HG03097 (cell line): ENCODE measurements around the gene POC1A.
"Not testable (repeated sequence)": the region's sequence is repeated elsewhere in the genome, so short reads cannot be mapped to it uniquely, and the experiment has no call there.

Experiments used
- ATAC-seq: cut with Tn5 transposase; IDR thresholded peaks from one replicate; pipeline ENCODE4 v1.9.1; 2021; ENCODE audit not compliant: unreplicated experiment, low FRiP score

POC1A gene

GRCh38 chr3:52184690-52185089 lies 30.5 kb upstream of the POC1A start:
- no peak for ATAC-seq

GRCh38 chr3:52183786-52184445 lies 29.7 kb upstream of the POC1A start:
- ATAC-seq, result no peak

GRCh38 chr3:52182691-52183090 lies 28.5 kb upstream of the POC1A start:
- ATAC-seq, result no peak

DNA sequence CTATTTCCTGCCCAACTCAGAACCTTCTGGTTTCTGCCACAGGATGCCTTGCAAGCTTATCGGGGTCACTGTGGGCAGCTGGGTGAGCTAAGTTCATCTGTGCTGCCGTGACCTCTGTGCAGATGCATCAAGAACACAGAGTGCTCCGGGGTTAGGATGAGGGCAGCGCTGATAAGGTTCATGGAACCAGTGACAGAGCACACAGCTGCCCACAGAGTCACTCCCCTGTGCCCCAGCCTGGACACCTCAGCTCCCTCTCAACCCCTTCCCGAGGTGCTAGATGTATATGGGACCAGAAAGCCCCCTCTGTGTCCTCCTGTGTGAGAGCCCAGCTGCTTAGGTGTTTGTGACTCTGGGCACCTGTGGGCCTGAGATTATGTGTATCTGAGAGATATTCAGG lies 28.0 kb upstream of the POC1A start:
- no peak for ATAC-seq

- ATAC-seq, result no peak
Observed at GRCh38 chr3:52181543-52181942, 27.3 kb upstream of the POC1A start.

DNA sequence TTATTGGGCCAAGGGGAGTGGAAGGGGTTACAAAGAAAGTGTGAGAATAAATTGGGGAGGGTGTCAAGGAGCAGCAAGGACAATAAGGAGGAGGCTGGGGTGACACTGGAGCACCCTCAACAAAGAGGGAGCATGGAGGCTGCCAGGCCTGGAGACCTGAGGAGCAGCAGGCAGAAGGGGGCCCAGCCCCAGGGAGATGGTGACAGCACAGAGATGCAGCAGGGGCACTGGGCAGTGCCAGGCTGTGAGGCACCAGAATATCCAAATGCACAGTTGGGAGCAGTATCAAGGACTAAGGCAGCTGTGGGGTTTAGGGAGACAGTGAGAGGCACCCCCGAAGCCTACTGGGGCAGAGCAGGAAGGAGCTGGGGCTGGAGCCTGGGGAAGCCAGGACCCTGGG lies 24.3 kb upstream of the POC1A start:
- no peak for ATAC-seq

DNA sequence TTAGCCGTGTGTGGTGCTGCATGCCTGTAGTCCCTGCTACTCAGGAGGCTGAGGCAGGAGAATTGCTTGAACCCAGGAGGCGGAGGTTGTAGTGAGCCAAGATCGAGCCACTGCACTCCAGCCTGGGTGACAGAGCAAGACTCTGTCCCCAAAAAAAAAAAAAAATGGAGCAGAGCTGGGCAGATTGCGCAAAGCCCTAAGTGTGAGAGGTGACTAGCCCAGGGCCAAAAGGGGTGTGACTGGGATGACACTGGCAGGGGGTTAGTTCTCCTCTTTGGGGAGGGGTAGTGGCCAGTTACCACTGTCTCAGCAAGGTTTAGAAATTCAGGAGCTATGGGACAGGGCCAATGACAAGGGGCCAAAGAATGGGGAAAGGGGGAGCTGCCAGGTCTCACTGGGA lies 23.9 kb upstream of the POC1A start:
- not testable (repeated sequence) for ATAC-seq

- ATAC-seq, result no peak
Observed at GRCh38 chr3:52177701-52178042, 23.4 kb upstream of the POC1A start.

DNA sequence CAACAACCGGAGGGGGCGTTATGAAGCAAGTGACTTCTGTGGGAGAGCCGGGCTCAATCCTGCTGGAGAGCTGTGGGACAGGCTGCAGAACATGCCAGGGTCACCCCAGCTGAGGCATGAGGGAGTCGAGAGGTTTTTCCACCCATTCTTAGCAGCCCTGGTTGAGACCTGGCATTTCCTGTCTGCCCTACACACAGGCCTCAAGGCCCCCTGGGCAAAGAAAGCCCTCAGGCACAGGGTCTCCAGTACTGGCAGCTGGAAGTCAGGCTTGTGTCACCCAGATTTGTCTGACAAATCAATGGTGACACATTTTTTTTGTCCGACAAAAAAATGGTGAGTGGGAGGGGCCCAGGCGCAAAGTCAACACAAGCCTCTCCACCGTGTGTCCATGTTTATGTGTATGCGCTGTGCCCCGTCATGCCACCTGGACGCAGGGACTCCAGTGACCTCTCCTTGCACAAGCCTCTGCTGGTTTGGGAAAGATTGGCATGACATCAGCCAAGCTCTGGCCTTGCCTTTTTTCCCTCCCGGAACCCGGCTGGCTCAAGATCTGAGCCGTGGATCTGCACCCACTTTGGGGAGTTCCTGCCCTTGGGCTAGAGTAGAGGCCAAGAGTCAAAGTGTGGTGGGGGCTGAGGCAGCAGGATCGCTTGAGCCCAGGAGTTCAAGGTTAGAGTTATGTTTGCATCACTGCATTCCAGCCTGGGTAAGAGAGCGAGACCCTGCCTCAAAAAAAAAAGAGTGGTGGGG lies 22.9 kb upstream of the POC1A start:
- ATAC-seq, result no peak

- ATAC-seq, result no peak
Observed at GRCh38 chr3:52176180-52176752, 22.0 kb upstream of the POC1A start.

- no peak for ATAC-seq
Observed at GRCh38 chr3:52175416-52176179, 21.4 kb upstream of the POC1A start.

DNA sequence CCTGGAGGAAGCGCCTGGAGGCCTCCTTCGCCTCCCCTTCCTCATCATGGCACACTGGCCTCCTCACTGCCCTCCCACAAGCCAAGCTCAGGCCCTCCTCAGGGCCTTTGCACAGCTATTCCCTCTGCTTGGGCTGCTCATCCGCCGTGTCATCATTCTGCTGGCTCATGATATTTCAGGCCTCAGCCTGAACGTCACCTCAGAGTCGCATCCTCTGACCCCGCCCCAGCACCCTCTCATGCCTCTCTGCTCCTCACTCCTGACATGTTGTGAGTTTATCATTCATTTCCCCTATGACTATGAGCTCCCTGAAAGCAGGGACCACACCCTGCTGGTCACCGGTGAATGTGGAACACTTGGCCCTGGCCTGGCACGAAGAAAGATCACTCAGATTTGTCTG lies 20.7 kb upstream of the POC1A start:
- ATAC-seq, result no peak

DNA sequence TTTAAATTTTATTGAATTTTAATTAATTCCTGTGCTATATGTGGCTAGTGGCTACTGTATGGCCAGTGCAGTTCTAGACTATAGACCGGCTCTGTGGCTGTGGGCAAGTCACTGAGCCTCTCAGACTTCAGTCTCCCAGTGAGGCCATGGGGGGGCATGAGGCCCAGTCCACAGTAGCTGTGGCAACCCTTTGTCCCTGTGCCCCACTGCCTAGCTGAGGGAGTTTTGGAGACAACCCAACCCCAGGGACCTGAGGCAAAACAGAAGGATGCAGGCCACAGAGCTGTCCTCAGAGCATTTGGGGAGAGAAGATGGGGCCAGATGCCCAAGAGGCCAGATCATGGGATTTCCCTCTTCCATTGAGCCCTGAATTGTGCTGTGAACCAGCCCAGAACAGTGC lies 18.9 kb upstream of the POC1A start:
- ATAC-seq, result no peak

DNA sequence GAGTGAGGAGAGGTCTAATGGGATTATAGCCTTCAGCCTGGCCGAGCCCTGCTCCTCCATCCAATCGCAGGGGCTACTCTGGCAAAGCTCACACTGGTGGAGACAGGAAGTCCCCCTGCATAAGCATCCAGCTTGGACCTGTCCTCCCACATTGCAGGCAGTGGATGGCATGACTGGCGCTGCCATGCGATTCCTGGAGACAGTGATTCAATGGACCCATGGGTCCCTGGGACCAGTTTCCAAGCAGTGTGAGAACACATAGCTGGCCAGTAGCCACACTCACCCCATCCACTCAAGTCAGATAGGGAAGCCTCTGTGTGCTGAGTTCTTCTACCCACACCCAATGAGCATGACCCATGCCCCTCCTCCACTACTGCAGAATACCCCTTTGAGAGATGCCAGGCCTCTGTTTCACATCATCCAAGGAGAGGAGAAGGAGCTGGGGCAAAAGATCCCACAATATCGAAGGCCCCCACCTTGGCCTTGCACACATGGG lies 18.1 kb upstream of the POC1A start:
- no peak for ATAC-seq

GRCh38 chr3:52171514-52172261 lies 17.5 kb upstream of the POC1A start:
- no peak for ATAC-seq

DNA sequence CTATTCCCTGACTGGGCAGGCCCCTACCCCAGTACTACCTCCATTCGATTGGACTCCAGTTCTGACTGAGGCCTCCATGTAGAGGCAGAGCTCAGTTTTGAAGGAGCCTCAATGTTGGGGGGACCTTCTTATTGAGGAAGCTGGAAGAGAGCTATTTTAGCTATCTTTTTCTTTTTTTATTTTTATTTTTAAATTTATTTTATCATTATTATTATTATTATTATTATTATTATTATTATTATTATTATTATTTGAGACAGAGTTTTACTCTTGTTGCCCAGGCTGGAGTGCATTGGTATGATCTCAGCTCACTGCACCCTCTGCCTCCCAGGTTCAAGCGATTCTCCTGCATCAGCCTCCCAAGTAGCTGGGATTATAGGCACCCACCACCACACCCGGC lies 16.0 kb upstream of the POC1A start:
- ATAC-seq, result not testable (repeated sequence)

GRCh38 chr3:52167240-52167639 lies 13.0 kb upstream of the POC1A start:
- ATAC-seq, result no peak

- no peak for ATAC-seq
Observed at GRCh38 chr3:52162250-52162872, 8.1 kb upstream of the POC1A start.

DNA sequence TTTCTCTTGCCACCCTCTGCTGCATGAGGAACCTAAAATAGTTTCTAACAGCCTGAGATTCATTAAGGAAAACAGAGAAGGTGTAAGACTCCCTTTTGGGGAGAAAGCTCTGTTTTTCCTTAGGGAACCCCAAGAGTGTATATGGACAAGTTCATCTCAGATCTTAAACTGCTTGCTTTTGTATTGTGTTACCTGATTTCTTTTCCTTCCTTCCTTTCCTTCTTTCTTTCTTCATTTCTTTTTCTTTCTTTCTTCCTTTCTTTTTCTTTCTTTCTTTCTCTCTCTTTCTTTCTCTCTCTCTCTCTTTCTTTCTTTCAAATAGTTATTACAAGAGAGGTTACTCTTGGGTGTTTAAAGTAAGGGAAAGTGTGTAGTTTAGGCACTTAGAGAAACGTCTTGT lies 5.3 kb upstream of the POC1A start:
- no peak for ATAC-seq

DNA sequence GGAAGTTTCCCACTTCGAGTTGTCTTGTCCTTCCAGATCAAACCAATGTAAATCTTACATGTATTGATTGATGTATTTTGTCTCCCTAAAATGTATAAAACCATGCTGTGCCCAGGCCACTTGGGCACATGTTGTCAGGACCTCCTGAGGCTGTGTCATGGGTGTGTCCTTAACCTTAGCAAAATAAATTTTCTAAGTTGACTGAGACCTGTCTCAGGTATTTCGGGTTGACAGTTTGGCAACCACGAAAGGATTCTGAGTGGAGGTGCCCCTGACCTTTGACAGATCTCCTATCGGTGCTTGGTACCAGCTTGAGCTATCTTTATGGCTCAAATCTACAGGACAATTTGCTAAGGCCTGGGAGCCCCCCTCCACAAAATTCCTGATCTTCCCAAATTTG lies 1.7 kb upstream of the POC1A start:
- no peak for ATAC-seq
